HepG2 (cell line): ENCODE results near the gene FOCAD. TPM values are rescaled to one million over a fixed set of nuclear protein-coding genes. Genes with fewer than 3 reads are reported as not detected.
A peak's percentile ranks its signal among the peaks of the same experiment; 100 is the strongest.

Source experiments
- ATM ChIP-seq: fragments of 450-650 bp; IDR thresholded peaks from 2 replicates; pipeline ENCODE4 v1.7.1; 2017; ENCODE audit warnings: mild to moderate bottlenecking, borderline replicate concordance
- CSRNP1 ChIP-seq: sonication (generic); formaldehyde crosslinking; IDR thresholded peaks from 2 replicates; pipeline ENCODE4 v1.8.1; 2023; ENCODE audit warnings: mild to moderate bottlenecking, missing genetic modification reagents
- FIP1L1 ChIP-seq: fragments of 200-400 bp; formaldehyde crosslinking; IDR thresholded peaks from 2 replicates; pipeline ENCODE4 v1.6.1; 2018; ENCODE audit warnings: low read depth, mild to moderate bottlenecking, low read length, moderate library complexity, borderline replicate concordance; ENCODE audit not compliant: insufficient read depth
- FOXC1 ChIP-seq: sonication (generic); formaldehyde crosslinking; IDR thresholded peaks from 2 replicates; pipeline ENCODE4 v1.8.0; 2022; ENCODE audit warnings: mild to moderate bottlenecking, missing genetic modification reagents, borderline replicate concordance
- GFI1 ChIP-seq: sonication (generic); formaldehyde crosslinking; IDR thresholded peaks from 2 replicates; pipeline ENCODE4 v1.5.0; 2020; ENCODE audit warnings: missing genetic modification reagents, mild to moderate bottlenecking, borderline replicate concordance
- HNF1A ChIP-seq, 2 experiments: sonication (generic) in 1 of 2; formaldehyde crosslinking in 1 of 2; IDR thresholded peaks; 2 replicates each; pipeline versions ENCODE4 v1.4.0 to v1.6.1; 2016 to 2020; ENCODE audit warnings: borderline replicate concordance in 1 of 2, low read depth in 1 of 2, mild to moderate bottlenecking in 1 of 2, missing genetic modification reagents in 1 of 2
- KMT2B ChIP-seq: IDR thresholded peaks from 2 replicates; pipeline ENCODE4 v1.6.1; 2016; ENCODE audit warnings: missing genetic modification reagents, missing compliant biosample characterization
- MAFG ChIP-seq: sonication (generic); formaldehyde crosslinking; IDR thresholded peaks from 2 replicates; pipeline ENCODE4 v1.5.1; 2020; ENCODE audit warnings: mild to moderate bottlenecking, missing genetic modification reagents
- NFE2L1 ChIP-seq: sonication (generic); formaldehyde crosslinking; IDR thresholded peaks from 2 replicates; pipeline ENCODE4 v1.4.0; 2020; ENCODE audit warnings: missing genetic modification reagents, mild to moderate bottlenecking, borderline replicate concordance
- PAX8 ChIP-seq: sonication (generic); formaldehyde crosslinking; IDR thresholded peaks from 2 replicates; pipeline ENCODE4 v1.8.0; 2022; ENCODE audit warnings: mild to moderate bottlenecking, missing genetic modification reagents, borderline replicate concordance
- REXO4 ChIP-seq: sonication (generic); formaldehyde crosslinking; IDR thresholded peaks from 2 replicates; pipeline ENCODE4 v1.8.0; 2022; ENCODE audit warnings: missing genetic modification reagents, mild to moderate bottlenecking, borderline replicate concordance
- YEATS2 ChIP-seq: sonication (generic); formaldehyde crosslinking; IDR thresholded peaks from 2 replicates; pipeline ENCODE4 v1.4.0; 2020; ENCODE audit warnings: missing genetic modification reagents, borderline replicate concordance
- YY1 ChIP-seq: IDR thresholded peaks from 2 replicates; pipeline ENCODE4 v1.6.1; 2011; ENCODE audit warnings: low read length, low read depth, moderate library complexity, mild to moderate bottlenecking; ENCODE audit not compliant: insufficient read depth, insufficient replicate concordance
- ZMAT3 ChIP-seq: sonication (generic); formaldehyde crosslinking; conservative IDR thresholded peaks from 2 replicates; pipeline ENCODE4 v1.7.0; 2021; ENCODE audit warnings: missing genetic modification reagents
- ZNF276 ChIP-seq: sonication (generic); formaldehyde crosslinking; IDR thresholded peaks from 2 replicates; pipeline ENCODE4 v1.4.0; 2020; ENCODE audit warnings: mild to moderate bottlenecking, low read depth, missing genetic modification reagents
- ZNF343 ChIP-seq: sonication (generic); formaldehyde crosslinking; IDR thresholded peaks from 2 replicates; pipeline ENCODE4 v1.4.0; 2020; ENCODE audit warnings: mild to moderate bottlenecking, missing genetic modification reagents
- ZNF484 ChIP-seq: sonication (generic); formaldehyde crosslinking; IDR thresholded peaks from 2 replicates; pipeline ENCODE4 v1.5.1; 2020; ENCODE audit warnings: mild to moderate bottlenecking, low read depth, missing genetic modification reagents, borderline replicate concordance
- ZNF570 ChIP-seq: sonication (generic); formaldehyde crosslinking; IDR thresholded peaks from 2 replicates; pipeline ENCODE4 v1.4.0; 2020; ENCODE audit warnings: mild to moderate bottlenecking, missing genetic modification reagents, borderline replicate concordance
- ZSCAN29 ChIP-seq: sonication (generic); formaldehyde crosslinking; conservative IDR thresholded peaks from 2 replicates; pipeline ENCODE4 v1.4.0; 2020; ENCODE audit warnings: mild to moderate bottlenecking, missing genetic modification reagents
- polyA plus RNA-seq, 8 experiments: library from polyadenylated mRNA; depleted of rRNA in 3 of 8; stranded (reverse) in 7 of 8; unstranded in 1 of 8; fragments of >200 nt; fragmentation: Illumina TruSeq in 4 of 8; extraction: Trizol in 4 of 8; gene quantifications; 2 replicates each; pipeline versions ENCODE4 v1.2.1 to v1.2.3, GENCODE V29; 2011 to 2016; ENCODE audit warnings: low read depth in 4 of 8, missing spikeins in 1 of 8, mixed read lengths in 1 of 8; ENCODE audit not compliant: insufficient read depth in 1 of 8
- total RNA-seq, 5 experiments: library from RNA; depleted of rRNA; stranded (reverse); fragments of >200 nt; fragmentation: Illumina TruSeq; extraction: Trizol; gene quantifications; 2 replicates each; pipeline ENCODE4 v1.2.3, GENCODE V29; 2016; ENCODE audit warnings: low read depth in 1 of 5

FOCAD gene
- total and polyA plus RNA-seq, 2 of the 13 experiments (the other 11 are each of a cell fraction or from before 2014, with no cell fraction given): 18.0 to 31.1 TPM

GRCh38 chr9:20684035-20684874 lies at the start of gene FOCAD (continued):
- TF ChIP-seq ZNF276 (CRISPR knock-in tag) (no peak; the same call in 1 of the 2 replicates), YEATS2 (CRISPR knock-in tag) (no peak; the same call in 1 of the 2 replicates), GFI1 (CRISPR knock-in tag) (no peak), KMT2B (CRISPR knock-in tag) (no peak), ZNF570 (CRISPR knock-in tag) (peak; percentile 85; the same call in 1 of the 2 replicates), REXO4 (CRISPR knock-in tag) (no peak), ZSCAN29 (CRISPR knock-in tag) (peak; percentile 65; the same call in 1 of the 2 replicates), HNF1A (IDR thresholded peaks at IDR 0.05; ENCODE audit: low read depth) (no peak), HNF1A (CRISPR knock-in tag; IDR thresholded peaks at IDR 0.05; ENCODE audit: borderline replicate concordance) (0 out of 2 replicates have a peak, but pooled peaks have one; percentile 46), ZNF343 (peak; percentile 53; the same call in 1 of the 2 replicates), MAFG (CRISPR knock-in tag) (no peak), FOXC1 (peak; percentile 35; the same call in 1 of the 2 replicates), PAX8 (CRISPR knock-in tag) (no peak; the same call in 1 of the 2 replicates), ATM (no peak), FIP1L1 (no peak), NFE2L1 (CRISPR knock-in tag) (no peak), CSRNP1 (peak; percentile 87), ZNF484 (no peak), YY1 (peak; percentile 64), ZMAT3 (peak; percentile 21; the same call in 1 of the 2 replicates)
